Pancreas (tissue), 10 donors: ENCODE measurements around the gene NFKBIB. TPM values are rescaled to one million over a fixed set of nuclear protein-coding genes. Genes with fewer than 3 reads are reported as not detected.

ENCODE experiments used
- ATAC-seq, 4 donors: fragments of 200-7000 bp; cut with Tn5 transposase; one replicate each; pipeline versions ENCODE4 v1.8.0 to v1.9.1; 2020; ENCODE audit warnings: mild to moderate bottlenecking in 4 of 4, moderate library complexity in 4 of 4
- DNase-seq, 6 donors: peaks; one replicate each; pipeline ENCODE4 v3.0.0-alpha.2; 2020
- FAIRE-seq: peaks from 2 replicates; lab custom pipeline; 2012; peaks lifted over from hg19 to GRCh38; lab: Jason Lieb, UNC
- H3K27ac ChIP-seq, 4 donors: fragments of 200-600 bp; sonication (generic); 1 replicate in 3 of 4; 2 replicates in 1 of 4; pipeline versions ENCODE4 v1.5.0 to v1.8.0; 2020
- H3K27me3 ChIP-seq, 4 donors: fragments of 200-600 bp; one replicate each; pipeline ENCODE4 v1.8.0; 2021
- H3K36me3 ChIP-seq, 3 donors: fragments of 200-600 bp; sonication (generic) in 1 of 3; one replicate each; pipeline versions ENCODE4 v1.5.0 to v1.8.0; 2020 to 2021
- H3K4me1 ChIP-seq, 3 donors: fragments of 200-600 bp; one replicate each; pipeline ENCODE4 v1.8.0; 2021
- H3K4me3 ChIP-seq, 4 donors: fragments of 200-600 bp; sonication (generic) in 2 of 4; one replicate each; pipeline versions ENCODE4 v1.5.0 to v1.8.0; 2020 to 2021
- H3K9me3 ChIP-seq, 4 donors: fragments of 200-600 bp; one replicate each; pipeline ENCODE4 v1.8.0; 2021
- CTCF ChIP-seq, 4 donors: fragments of 200-600 bp; sonication (generic) in 3 of 4; IDR thresholded peaks; one replicate each; pipeline versions ENCODE4 v1.5.0 to v1.8.0; 2021; ENCODE audit warnings: antibody characterized with exemption in 4 of 4
- WGBS, 2 donors: extraction: QIAGEN DNeasy Blood & Tissue Kit; methylation state at CpG; one replicate each; pipeline ENCODE4 v1.1.7; 2013; 5-methylcytosine and 5-hydroxymethylcytosine counted together
- intact Hi-C, 3 donors: fragments of 100-400 bp; cut with DNase I; formaldehyde crosslinking; loops; one replicate each; pipeline versions ENCODE4 v1.11.1 to v1.14.2; 2022
- polyA plus RNA-seq, 2 donors: library from polyadenylated mRNA; stranded (reverse); fragments of 200-250 nt; gene quantifications; one replicate each; pipeline ENCODE4 v1.2.3, GENCODE V29; 2013
- total RNA-seq, 6 donors: library from RNA; stranded (reverse); fragmentation: NEBNext Ultra II Directional in 4 of 6; extraction: Animal tissue kit (Norgen Biotek cat#: 25700) in 4 of 6; gene quantifications; one replicate each; pipeline versions ENCODE4 v1.2.1 to v1.2.4, GENCODE V29; 2021 to 2023
- donor health status: healthy with polysubstance abuse.
- donor health status: DM: no; HTN: no; CAD: no; lungs with moderate emphysema.
- donor health status: DM: no; HTN: no; CAD: no.
- donor health status: control.
- donor health status: control.
- donor health status: Bipolar disorder and iron deficiency.
- donor health status: DM: yes; HTN: yes; CAD: no.
- donor health status: DM: no; HTN: no; CAD: no.
- donor health status: DM: no; HTN: no; CAD: no.
- donor health status: DM: yes; HTN: yes; CAD: no.

The NFKBIB gene
- total and polyA plus RNA-seq, 8 donors, result 6.8 to 26.8 (median 10.8) TPM

GRCh38 chr19:38952395-38953165 lies 52.8 kb downstream of the NFKBIB start:
- Histone ChIP-seq H3K36me3 (no peaks in the 10 kb centered on the region), H3K27me3 (no peaks in the 10 kb centered on the region), H3K27ac (peak overlapping the region in 1 of 4 donors; percentile 42), H3K4me1 (peaks cover 0 to 11% (median 0%) of the 10 kb centered on the region in 3 donors), H3K9me3 (no peaks in the 10 kb centered on the region), H3K4me3 (no peak overlapping the region)
- 37 to 45% methylated on average over 13 of the region's 13 CpGs for WGBS, 2 donors
- FAIRE-seq, result no peak
- intact Hi-C loops, result no loop called here
- peak in 1 of 6 donors; percentile 44 for DNase-seq
- peak in 2 of 4 donors; percentile 13 to 19 for TF ChIP-seq CTCF (IDR thresholded peaks at IDR 0.05)
- ATAC-seq, result peak; percentile 32 to 72 (median 60)

GRCh38 chr19:38953677-38954076 lies 53.9 kb downstream of the NFKBIB start:
- no peaks in the 10 kb centered on the region for H3K27me3 ChIP-seq
- intact Hi-C loops, result no loop called here
- H3K4me1 ChIP-seq, result peaks cover 0 to 11% (median 0%) of the 10 kb centered on the region in 3 donors
- TF ChIP-seq CTCF (IDR thresholded peaks at IDR 0.05), result no peak
- no peaks in the 10 kb centered on the region for H3K36me3 ChIP-seq
- FAIRE-seq (no peak), DNase-seq (no peak), ATAC-seq (no peak)
- no peak overlapping the region for H3K4me3 ChIP-seq
- WGBS, 2 donors, result 73 to 81% methylated on average over 4 of the region's 4 CpGs
- peak overlapping the region in 1 of 4 donors; percentile 42 for H3K27ac ChIP-seq
- no peaks in the 10 kb centered on the region for H3K9me3 ChIP-seq

GRCh38 chr19:38956264-38956663 lies 56.5 kb downstream of the NFKBIB start:
- intact Hi-C loops, result no loop called here
- no peak for TF ChIP-seq CTCF (IDR thresholded peaks at IDR 0.05)
- DNase-seq (no peak), ATAC-seq (no peak), FAIRE-seq (no peak)
- Histone ChIP-seq H3K27ac (no peak overlapping the region), H3K4me1 (peaks cover 0 to 4% (median 0%) of the 10 kb centered on the region in 3 donors), H3K9me3 (no peaks in the 10 kb centered on the region), H3K4me3 (no peak overlapping the region), H3K36me3 (no peaks in the 10 kb centered on the region), H3K27me3 (no peaks in the 10 kb centered on the region)
- 85 to 89% methylated on average over 2 of the region's 2 CpGs for WGBS, 2 donors

- no peaks in the 10 kb centered on the region for H3K36me3 ChIP-seq
- no peaks in the 10 kb centered on the region for H3K9me3 ChIP-seq
- no peaks in the 10 kb centered on the region for H3K27me3 ChIP-seq
- intact Hi-C loops, result no loop called here
- H3K4me1 ChIP-seq, result no peaks in the 10 kb centered on the region
- H3K27ac ChIP-seq, result no peak overlapping the region
- TF ChIP-seq CTCF (IDR thresholded peaks at IDR 0.05), result no peak
- 87 to 97% methylated on average over 2 of the region's 2 CpGs for WGBS, 2 donors
- no peak for ATAC-seq
- DNase-seq, result no peak
- no peak overlapping the region for H3K4me3 ChIP-seq
- no peak for FAIRE-seq
Observed at GRCh38 chr19:38958301-38958700, 58.5 kb downstream of the NFKBIB start.

Other genes with a start within 250 kb of the NFKBIB start
- 1 to 10 TPM; 2.3 to 8.8 (median 7.1) TPM for gene CAPN12, start 155.5 kb upstream of the NFKBIB start, total RNA-seq
- 10 to 100 TPM; 40.4 to 46.3 TPM for gene CAPN12, start 155.5 kb upstream of the NFKBIB start, polyA plus RNA-seq
- gene LGALS7, start 126.5 kb upstream of the NFKBIB start, total RNA-seq, result not detected
- gene LGALS7, start 126.5 kb upstream of the NFKBIB start, polyA plus RNA-seq, result not detected
- gene LGALS7B, start 110.8 kb upstream of the NFKBIB start, total RNA-seq, result not detected
- under 1 TPM in 1 of 2 donors, not detected in 1; 0.38 TPM for gene LGALS7B, start 110.8 kb upstream of the NFKBIB start, polyA plus RNA-seq
- gene LGALS4, start 87.0 kb upstream of the NFKBIB start, total RNA-seq, result 10 to 100 TPM; 14.2 to 87.7 (median 63.7) TPM
- 100 to 1,000 TPM in 1 of 2 donors, 10 to 100 TPM in 1; 80.9 to 135 TPM for gene LGALS4, start 87.0 kb upstream of the NFKBIB start, polyA plus RNA-seq
- gene ECH1, start 68.2 kb upstream of the NFKBIB start, total RNA-seq, result 100 to 1,000 TPM in 1 of 6 donors, 10 to 100 TPM in 5; 70.7 to 126 (median 92.5) TPM
- gene ECH1, start 68.2 kb upstream of the NFKBIB start, polyA plus RNA-seq, result 100 to 1,000 TPM; 112 to 197 TPM
- gene HNRNPL, start 50.0 kb upstream of the NFKBIB start, total RNA-seq, result 100 to 1,000 TPM in 4 of 6 donors, 10 to 100 TPM in 2; 97.0 to 161 (median 129) TPM
- 100 to 1,000 TPM in 1 of 2 donors, 10 to 100 TPM in 1; 89.2 to 128 TPM for gene HNRNPL, start 50.0 kb upstream of the NFKBIB start, polyA plus RNA-seq
- 10 to 100 TPM in 4 of 6 donors, 1 to 10 TPM in 2; 6.5 to 16.9 (median 10.5) TPM for gene RINL, start 21.7 kb upstream of the NFKBIB start, total RNA-seq
- gene RINL, start 21.7 kb upstream of the NFKBIB start, polyA plus RNA-seq, result 10 to 100 TPM; 17.6 to 26.2 TPM
- 10 to 100 TPM; 16.2 to 27.0 (median 19.0) TPM for gene SIRT2, start 351 bp upstream of the NFKBIB start, total RNA-seq
- gene SIRT2, start 351 bp upstream of the NFKBIB start, polyA plus RNA-seq, result 10 to 100 TPM; 33.5 to 44.4 TPM
- under 1 TPM in 5 of 6 donors, not detected in 1; 0.17 to 0.22 (median 0.19) TPM for gene CCER2, start 12.2 kb downstream of the NFKBIB start, total RNA-seq
- gene CCER2, start 12.2 kb downstream of the NFKBIB start, polyA plus RNA-seq, result 1 to 10 TPM; 1.2 to 3.3 TPM
- 10 to 100 TPM in 5 of 6 donors, 1 to 10 TPM in 1; 8.8 to 21.8 (median 14.0) TPM for gene SARS2, start 30.8 kb downstream of the NFKBIB start, total RNA-seq
- 10 to 100 TPM; 73.2 to 80.6 TPM for gene SARS2, start 30.8 kb downstream of the NFKBIB start, polyA plus RNA-seq
- 10 to 100 TPM in 5 of 6 donors, 1 to 10 TPM in 1; 9.8 to 17.5 (median 14.0) TPM for gene MRPS12, start 31.0 kb downstream of the NFKBIB start, total RNA-seq
- gene MRPS12, start 31.0 kb downstream of the NFKBIB start, polyA plus RNA-seq, result 10 to 100 TPM; 13.8 to 19.5 TPM
- gene FBXO17, start 75.8 kb downstream of the NFKBIB start, total RNA-seq, result 10 to 100 TPM in 1 of 6 donors, 1 to 10 TPM in 5; 5.8 to 10.1 (median 7.4) TPM
- 10 to 100 TPM; 11.8 to 13.8 TPM for gene FBXO17, start 75.8 kb downstream of the NFKBIB start, polyA plus RNA-seq
- 1 to 10 TPM; 2.2 to 5.5 (median 4.3) TPM for gene FBXO27, start 132.6 kb downstream of the NFKBIB start, total RNA-seq
- gene FBXO27, start 132.6 kb downstream of the NFKBIB start, polyA plus RNA-seq, result 1 to 10 TPM; 1.0 to 2.6 TPM
- under 1 TPM in 1 of 6 donors, not detected in 5; 0.09 TPM for gene ACP7, start 184.4 kb downstream of the NFKBIB start, total RNA-seq
- under 1 TPM; 0.11 to 0.42 TPM for gene ACP7, start 184.4 kb downstream of the NFKBIB start, polyA plus RNA-seq
- 10 to 100 TPM; 19.4 to 37.2 (median 28.5) TPM for gene PAK4, start 225.8 kb downstream of the NFKBIB start, total RNA-seq
- gene PAK4, start 225.8 kb downstream of the NFKBIB start, polyA plus RNA-seq, result 10 to 100 TPM; 29.9 to 38.4 TPM